H1 (cell line): ENCODE data around the gene CABP2. TPM values are rescaled to one million over a fixed set of nuclear protein-coding genes. Genes with fewer than 3 reads are reported as not detected.

Experiments
- BRCA1 ChIP-seq: IDR thresholded peaks from 2 replicates; pipeline ENCODE4 v1.6.1; 2012; ENCODE audit warnings: low read depth, low read length, improper control_type of control experiment
- CHD7 ChIP-seq: fragments of 300-600 bp; sonication (generic); IDR thresholded peaks from 2 replicates; pipeline ENCODE4 v1.7.1; 2012; ENCODE audit warnings: low read length, moderate library complexity, mild to moderate bottlenecking, inconsistent platforms; ENCODE audit not compliant: insufficient replicate concordance
- JUND ChIP-seq: IDR thresholded peaks from 2 replicates; pipeline ENCODE4 v1.6.1; 2011; ENCODE audit warnings: mild to moderate bottlenecking, improper control_type of control experiment, low read length
- MAFK ChIP-seq: IDR thresholded peaks from 2 replicates; pipeline ENCODE4 v1.6.1; 2012; ENCODE audit warnings: low read depth, mild to moderate bottlenecking, improper control_type of control experiment, low read length
- NANOG ChIP-seq: IDR thresholded peaks from 2 replicates; pipeline ENCODE4 v1.6.1; 2011; ENCODE audit warnings: low read length, low read depth, mild to moderate bottlenecking, inconsistent platforms; ENCODE audit not compliant: insufficient read depth, poor library complexity, severe bottlenecking
- RFX5 ChIP-seq: IDR thresholded peaks from 2 replicates; pipeline ENCODE4 v1.6.1; 2011; ENCODE audit warnings: low read depth, low read length, improper control_type of control experiment, borderline replicate concordance
- TAF1 ChIP-seq: IDR thresholded peaks from 2 replicates; pipeline ENCODE4 v1.6.1; 2011; ENCODE audit warnings: mild to moderate bottlenecking, low read depth, low read length
- YY1 ChIP-seq: IDR thresholded peaks from 2 replicates; pipeline ENCODE4 v1.6.1; 2011; ENCODE audit warnings: low read depth, mild to moderate bottlenecking, low read length
- polyA plus RNA-seq, 7 experiments: library from polyadenylated mRNA; depleted of rRNA in 3 of 7; stranded (reverse) in 5 of 7; unstranded in 2 of 7; fragments of >200 nt in 5 of 7; fragments of 200-250 nt in 2 of 7; gene quantifications; 1 replicate in 5 of 7; 2 replicates in 1 of 7; 4 replicates in 1 of 7; pipeline versions ENCODE4 v1.2.1 to v1.2.3, GENCODE V29; 2011 to 2013; ENCODE audit warnings: missing spikeins in 2 of 7, mixed read lengths in 2 of 7
- total RNA-seq: library from RNA; stranded (reverse); fragmentation: NEBNext Ultra II Directional; extraction: Animal tissue kit (Norgen Biotek cat#: 25700); gene quantifications from 2 replicates; pipeline ENCODE4 v1.2.1, GENCODE V29; 2021
- TF ChIP-seq, protein P1 (sequence below): IDR thresholded peaks from 2 replicates; pipeline ENCODE4 v1.6.1; 2012; ENCODE audit warnings: inconsistent platforms

Gene CABP2
- total and polyA plus RNA-seq, 2 of the 8 experiments (the other 6 are each of a cell fraction or from before 2014, with no cell fraction given) = not detected

- no peak for TF ChIP-seq NANOG
- no peak for TF ChIP-seq RFX5
- no peak for TF ChIP-seq CHD7
- TF ChIP-seq MAFK = no peak
- no peak for TF ChIP-seq YY1
- no peak for TF ChIP-seq JUND
- TF ChIP-seq, protein P1, sequence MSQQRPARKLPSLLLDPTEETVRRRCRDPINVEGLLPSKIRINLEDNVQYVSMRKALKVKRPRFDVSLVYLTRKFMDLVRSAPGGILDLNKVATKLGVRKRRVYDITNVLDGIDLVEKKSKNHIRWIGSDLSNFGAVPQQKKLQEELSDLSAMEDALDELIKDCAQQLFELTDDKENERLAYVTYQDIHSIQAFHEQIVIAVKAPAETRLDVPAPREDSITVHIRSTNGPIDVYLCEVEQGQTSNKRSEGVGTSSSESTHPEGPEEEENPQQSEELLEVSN = no peak
- TF ChIP-seq BRCA1 = no peak
- no peak for TF ChIP-seq TAF1
- TF ChIP-seq, all 59 proteins: peak for 0
Measured at GRCh38 chr11:67489203-67489884, 33.9 kb downstream of the CABP2 start (continued).
